ENCODE data around the gene RBM4.

DNA sequence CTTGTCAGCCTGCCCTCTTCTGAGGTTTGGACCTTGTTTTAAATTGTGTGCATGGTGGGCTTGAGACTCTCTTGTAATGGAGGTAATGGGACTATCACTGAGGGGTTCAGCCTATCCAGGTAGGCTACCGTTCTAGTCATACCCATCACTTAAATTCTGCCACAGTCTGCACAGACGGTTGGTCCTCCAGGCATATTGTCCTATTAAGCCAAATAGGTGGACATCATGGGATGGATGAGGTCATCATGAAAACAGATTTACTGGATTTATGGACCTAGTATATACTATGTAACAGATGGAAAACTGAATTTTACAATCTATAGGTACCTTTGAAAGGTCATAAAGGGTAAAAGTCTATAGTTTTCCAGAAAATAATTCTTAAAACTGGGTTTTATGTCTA, 9.1 kb upstream of the RBM4 start:
- TF ChIP-seq, protein P1, sequence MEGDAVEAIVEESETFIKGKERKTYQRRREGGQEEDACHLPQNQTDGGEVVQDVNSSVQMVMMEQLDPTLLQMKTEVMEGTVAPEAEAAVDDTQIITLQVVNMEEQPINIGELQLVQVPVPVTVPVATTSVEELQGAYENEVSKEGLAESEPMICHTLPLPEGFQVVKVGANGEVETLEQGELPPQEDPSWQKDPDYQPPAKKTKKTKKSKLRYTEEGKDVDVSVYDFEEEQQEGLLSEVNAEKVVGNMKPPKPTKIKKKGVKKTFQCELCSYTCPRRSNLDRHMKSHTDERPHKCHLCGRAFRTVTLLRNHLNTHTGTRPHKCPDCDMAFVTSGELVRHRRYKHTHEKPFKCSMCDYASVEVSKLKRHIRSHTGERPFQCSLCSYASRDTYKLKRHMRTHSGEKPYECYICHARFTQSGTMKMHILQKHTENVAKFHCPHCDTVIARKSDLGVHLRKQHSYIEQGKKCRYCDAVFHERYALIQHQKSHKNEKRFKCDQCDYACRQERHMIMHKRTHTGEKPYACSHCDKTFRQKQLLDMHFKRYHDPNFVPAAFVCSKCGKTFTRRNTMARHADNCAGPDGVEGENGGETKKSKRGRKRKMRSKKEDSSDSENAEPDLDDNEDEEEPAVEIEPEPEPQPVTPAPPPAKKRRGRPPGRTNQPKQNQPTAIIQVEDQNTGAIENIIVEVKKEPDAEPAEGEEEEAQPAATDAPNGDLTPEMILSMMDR (IDR thresholded peaks at IDR 0.05), result no peak
- TF ChIP-seq EZH2 (IDR thresholded peaks at IDR 0.05), result no peak

All from neural progenitor cell (in vitro differentiated cells).